ENCODE measurements around the gene SHISA7. TPM values are rescaled to one million over a fixed set of nuclear protein-coding genes. Genes with fewer than 3 reads are reported as not detected.

Gene SHISA7
- total RNA-seq, 1 donor from 2014 or later, result 3.2 TPM

DNA sequence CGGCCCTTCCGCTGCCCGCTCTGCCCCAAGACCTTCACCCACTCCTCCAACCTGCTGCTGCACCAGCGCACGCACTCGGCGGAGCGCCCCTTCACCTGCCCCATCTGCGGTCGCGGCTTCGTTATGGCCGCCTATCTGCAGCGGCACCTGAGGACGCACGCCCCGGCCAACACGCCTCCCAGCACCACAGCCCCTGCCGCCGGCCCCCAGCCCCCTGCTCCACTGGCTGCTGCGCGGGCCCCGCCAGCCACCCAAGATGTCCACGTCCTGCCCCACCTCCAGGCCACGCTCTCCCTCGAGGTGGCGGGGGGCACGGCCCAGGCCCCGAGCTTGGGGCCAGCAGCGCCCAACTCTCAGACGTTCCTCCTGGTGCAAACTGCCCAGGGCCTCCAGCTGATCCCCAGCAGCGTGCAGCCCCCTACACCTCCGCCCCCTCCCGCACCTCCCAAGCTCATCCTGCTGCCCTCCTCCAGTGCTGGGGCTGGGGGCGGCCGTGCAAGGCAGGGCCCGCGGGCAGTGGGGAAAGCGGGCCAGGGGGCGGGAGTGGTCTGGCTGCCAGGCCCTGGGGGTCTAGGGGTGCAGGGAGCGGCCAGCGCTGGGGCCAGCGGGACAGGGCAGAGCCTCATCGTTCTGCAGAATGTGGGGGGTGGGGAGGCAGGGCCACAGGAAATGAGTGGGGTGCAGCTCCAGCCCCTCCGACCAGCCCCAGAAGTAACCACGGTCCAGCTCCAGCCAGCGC is 40.0 kb upstream of the SHISA7 start:
- TF ChIP-seq, protein P1, sequence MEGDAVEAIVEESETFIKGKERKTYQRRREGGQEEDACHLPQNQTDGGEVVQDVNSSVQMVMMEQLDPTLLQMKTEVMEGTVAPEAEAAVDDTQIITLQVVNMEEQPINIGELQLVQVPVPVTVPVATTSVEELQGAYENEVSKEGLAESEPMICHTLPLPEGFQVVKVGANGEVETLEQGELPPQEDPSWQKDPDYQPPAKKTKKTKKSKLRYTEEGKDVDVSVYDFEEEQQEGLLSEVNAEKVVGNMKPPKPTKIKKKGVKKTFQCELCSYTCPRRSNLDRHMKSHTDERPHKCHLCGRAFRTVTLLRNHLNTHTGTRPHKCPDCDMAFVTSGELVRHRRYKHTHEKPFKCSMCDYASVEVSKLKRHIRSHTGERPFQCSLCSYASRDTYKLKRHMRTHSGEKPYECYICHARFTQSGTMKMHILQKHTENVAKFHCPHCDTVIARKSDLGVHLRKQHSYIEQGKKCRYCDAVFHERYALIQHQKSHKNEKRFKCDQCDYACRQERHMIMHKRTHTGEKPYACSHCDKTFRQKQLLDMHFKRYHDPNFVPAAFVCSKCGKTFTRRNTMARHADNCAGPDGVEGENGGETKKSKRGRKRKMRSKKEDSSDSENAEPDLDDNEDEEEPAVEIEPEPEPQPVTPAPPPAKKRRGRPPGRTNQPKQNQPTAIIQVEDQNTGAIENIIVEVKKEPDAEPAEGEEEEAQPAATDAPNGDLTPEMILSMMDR (IDR thresholded peaks at IDR 0.05; ENCODE audit: partially characterized antibody, unreplicated experiment), result no peak
- peaks cover 12% of the 10 kb centered on the region for H3K9me3 Mint-ChIP-seq (ENCODE audit: unreplicated experiment)
- H3K4me3 Mint-ChIP-seq (ENCODE audit: unreplicated experiment), result no peak overlapping the region
- DNase-seq, result no peak
- H3K27me3 Mint-ChIP-seq (ENCODE audit: unreplicated experiment), result peaks cover 19% of the 10 kb centered on the region
- peaks cover 25% of the 10 kb centered on the region for H3K4me1 Mint-ChIP-seq (ENCODE audit: low read depth, unreplicated experiment)
- H3K36me3 Mint-ChIP-seq (ENCODE audit: unreplicated experiment), result no peaks in the 10 kb centered on the region
- no peak overlapping the region for H3K27ac Mint-ChIP-seq (ENCODE audit: unreplicated experiment)

DNA sequence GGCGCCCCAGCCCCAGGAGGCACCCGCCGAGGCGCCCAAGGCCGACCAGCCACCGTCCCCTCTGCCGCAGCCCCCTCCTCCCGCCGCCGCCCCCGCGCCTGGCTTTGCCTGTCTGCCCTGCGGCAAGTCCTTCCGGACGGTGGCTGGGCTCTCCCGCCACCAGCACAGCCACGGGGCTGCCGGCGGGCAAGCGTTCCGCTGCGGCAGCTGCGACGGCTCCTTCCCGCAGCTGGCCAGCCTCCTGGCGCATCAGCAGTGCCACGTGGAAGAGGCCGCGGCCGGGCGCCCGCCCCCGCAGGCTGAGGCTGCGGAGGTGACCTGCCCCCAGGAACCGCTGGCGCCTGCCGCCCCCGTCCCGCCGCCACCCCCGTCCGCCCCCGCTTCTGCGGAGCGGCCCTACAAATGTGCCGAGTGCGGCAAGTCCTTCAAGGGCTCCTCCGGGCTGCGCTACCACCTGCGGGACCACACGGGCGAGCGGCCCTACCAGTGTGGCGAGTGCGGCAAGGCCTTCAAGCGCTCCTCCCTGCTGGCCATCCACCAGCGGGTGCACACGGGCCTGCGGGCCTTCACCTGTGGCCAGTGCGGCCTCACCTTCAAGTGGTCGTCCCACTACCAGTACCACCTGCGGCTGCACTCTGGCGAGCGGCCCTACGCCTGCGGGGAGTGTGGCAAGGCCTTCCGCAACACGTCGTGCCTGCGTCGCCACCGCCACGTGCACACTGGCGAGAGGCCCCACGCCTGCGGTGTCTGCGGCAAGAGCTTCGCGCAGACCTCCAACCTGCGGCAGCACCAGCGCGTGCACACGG is 39.3 kb upstream of the SHISA7 start:
- TF ChIP-seq, protein P1 (IDR thresholded peaks at IDR 0.05; ENCODE audit: partially characterized antibody, unreplicated experiment), result no peak
- Mint-ChIP-seq H3K27ac (ENCODE audit: unreplicated experiment) (no peak overlapping the region), H3K4me3 (ENCODE audit: unreplicated experiment) (no peak overlapping the region), H3K36me3 (ENCODE audit: unreplicated experiment) (no peaks in the 10 kb centered on the region), H3K27me3 (ENCODE audit: unreplicated experiment) (peaks cover 15% of the 10 kb centered on the region), H3K4me1 (ENCODE audit: low read depth, unreplicated experiment) (peaks cover 27% of the 10 kb centered on the region), H3K9me3 (ENCODE audit: unreplicated experiment) (peaks cover 16% of the 10 kb centered on the region)
- DNase-seq, result no peak

DNA sequence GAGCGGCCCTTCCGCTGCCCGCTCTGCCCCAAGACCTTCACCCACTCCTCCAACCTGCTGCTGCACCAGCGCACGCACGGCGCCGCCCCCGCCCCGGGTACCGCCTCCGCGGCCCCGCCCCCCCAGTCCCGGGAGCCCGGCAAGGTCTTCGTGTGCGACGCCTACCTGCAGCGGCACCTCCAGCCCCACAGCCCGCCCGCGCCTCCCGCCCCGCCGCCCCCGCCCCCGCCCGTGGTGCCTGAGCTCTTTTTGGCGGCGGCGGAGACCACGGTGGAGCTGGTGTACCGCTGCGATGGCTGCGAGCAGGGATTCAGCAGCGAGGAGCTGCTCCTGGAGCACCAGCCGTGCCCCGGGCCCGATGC is 38.7 kb upstream of the SHISA7 start:
- Mint-ChIP-seq H3K27me3 (ENCODE audit: unreplicated experiment) (peaks cover 12% of the 10 kb centered on the region), H3K4me1 (ENCODE audit: low read depth, unreplicated experiment) (peaks cover 24% of the 10 kb centered on the region), H3K9me3 (ENCODE audit: unreplicated experiment) (peaks cover 21% of the 10 kb centered on the region), H3K27ac (ENCODE audit: unreplicated experiment) (no peak overlapping the region), H3K4me3 (ENCODE audit: unreplicated experiment) (no peak overlapping the region), H3K36me3 (ENCODE audit: unreplicated experiment) (no peaks in the 10 kb centered on the region)
- TF ChIP-seq, protein P1 (IDR thresholded peaks at IDR 0.05; ENCODE audit: partially characterized antibody, unreplicated experiment), result no peak
- DNase-seq, result no peak

DNA sequence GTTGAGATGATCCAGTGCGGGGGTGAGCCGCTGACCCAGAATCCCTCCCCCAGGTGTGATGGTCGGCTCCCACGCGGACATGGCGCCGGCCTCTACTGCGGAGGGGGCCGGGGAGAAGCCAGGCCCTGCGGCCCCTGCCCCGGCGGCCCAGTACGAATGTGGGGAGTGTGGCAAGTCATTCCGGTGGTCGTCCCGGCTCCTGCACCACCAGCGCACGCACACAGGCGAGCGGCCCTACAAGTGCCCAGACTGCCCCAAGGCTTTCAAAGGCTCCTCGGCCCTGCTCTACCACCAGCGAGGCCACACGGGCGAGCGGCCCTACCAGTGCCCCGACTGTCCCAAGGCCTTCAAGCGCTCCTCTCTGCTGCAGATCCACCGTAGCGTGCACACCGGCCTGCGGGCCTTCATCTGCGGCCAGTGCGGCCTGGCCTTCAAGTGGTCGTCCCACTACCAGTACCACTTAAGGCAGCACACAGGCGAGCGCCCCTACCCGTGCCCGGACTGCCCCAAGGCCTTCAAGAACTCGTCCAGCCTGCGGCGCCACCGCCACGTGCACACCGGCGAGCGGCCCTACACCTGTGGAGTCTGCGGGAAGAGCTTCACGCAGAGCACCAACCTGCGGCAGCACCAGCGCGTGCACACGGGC is 38.2 kb upstream of the SHISA7 start:
- Mint-ChIP-seq H3K4me1 (ENCODE audit: low read depth, unreplicated experiment) (peaks cover 24% of the 10 kb centered on the region), H3K4me3 (ENCODE audit: unreplicated experiment) (no peak overlapping the region), H3K27ac (ENCODE audit: unreplicated experiment) (no peak overlapping the region), H3K9me3 (ENCODE audit: unreplicated experiment) (peaks cover 22% of the 10 kb centered on the region), H3K36me3 (ENCODE audit: unreplicated experiment) (no peaks in the 10 kb centered on the region), H3K27me3 (ENCODE audit: unreplicated experiment) (peaks cover 13% of the 10 kb centered on the region)
- TF ChIP-seq, protein P1 (IDR thresholded peaks at IDR 0.05; ENCODE audit: partially characterized antibody, unreplicated experiment), result no peak
- DNase-seq, result no peak

Measured in glutamatergic neuron (in vitro differentiated cells).